GM06990 (cell line): ENCODE data around the gene PRR27.

Experiments
- DNase-seq: peaks from one replicate; pipeline ENCODE4 v3.0.0-alpha.2; 2011; ENCODE audit not compliant: insufficient read length; ENCODE audit errors: extremely low read depth
- H3K27me3 ChIP-seq: replicated peaks from 2 replicates; pipeline ENCODE4 v1.6.0; 2011; ENCODE audit warnings: low read length; ENCODE audit not compliant: control insufficient read depth, insufficient read depth
- H3K36me3 ChIP-seq: 2 replicates; pipeline ENCODE4 v1.5.1; 2011; ENCODE audit warnings: low read length; ENCODE audit not compliant: control insufficient read depth, insufficient read depth
- H3K4me3 ChIP-seq: replicated peaks from 2 replicates; pipeline ENCODE4 v1.5.1; 2011; ENCODE audit warnings: low read depth, mild to moderate bottlenecking, control low read depth, low read length
- CTCF ChIP-seq: IDR thresholded peaks from 2 replicates; pipeline ENCODE4 v1.5.1; 2011; ENCODE audit warnings: low read length, control low read depth, mild to moderate bottlenecking, inconsistent platforms; ENCODE audit not compliant: insufficient read depth, poor library complexity, severe bottlenecking

The PRR27 gene

GRCh38 chr4:70153937-70154336 lies at the start of gene PRR27:
TSS of gene PRR27 (plus strand) at chr4:70154237. CDS start at chr4:70154376, 139 bp downstream.
- no peak for DNase-seq
- TF ChIP-seq CTCF, result no peak
- no peaks in the 10 kb centered on the region for H3K27me3 ChIP-seq
- no peak within 1 kb of the TSS for H3K4me3 ChIP-seq
- no peaks in the 10 kb centered on the region for H3K36me3 ChIP-seq

GRCh38 chr4:70110917-70111316 lies 43.1 kb upstream of the PRR27 start:
- DNase-seq, result no peak

GRCh38 chr4:70113656-70114055 lies 40.4 kb upstream of the PRR27 start:
- Histone ChIP-seq H3K27me3 (no peaks in the 10 kb centered on the region), H3K36me3 (no peaks in the 10 kb centered on the region), H3K4me3 (no peak overlapping the region)
- TF ChIP-seq CTCF, result no peak
- no peak for DNase-seq

More at GRCh38 chr4:70110917-70111316, 43.1 kb upstream of the PRR27 start:
- no peak overlapping the region for H3K4me3 ChIP-seq
- H3K36me3 ChIP-seq, result no peaks in the 10 kb centered on the region
- no peak for TF ChIP-seq CTCF
- H3K27me3 ChIP-seq, result no peaks in the 10 kb centered on the region

GRCh38 chr4:70114096-70114495 lies 39.9 kb upstream of the PRR27 start:
- no peaks in the 10 kb centered on the region for H3K36me3 ChIP-seq
- no peak overlapping the region for H3K4me3 ChIP-seq
- TF ChIP-seq CTCF, result no peak
- DNase-seq, result no peak
- no peaks in the 10 kb centered on the region for H3K27me3 ChIP-seq

- Histone ChIP-seq H3K27me3 (no peaks in the 10 kb centered on the region), H3K36me3 (no peaks in the 10 kb centered on the region), H3K4me3 (no peak overlapping the region)
- DNase-seq, result no peak
- TF ChIP-seq CTCF, result no peak
Observed at GRCh38 chr4:70120323-70120722, 33.7 kb upstream of the PRR27 start.

- no peaks in the 10 kb centered on the region for H3K36me3 ChIP-seq
- H3K27me3 ChIP-seq, result no peaks in the 10 kb centered on the region
- TF ChIP-seq CTCF, result no peak
- DNase-seq, result no peak
- H3K4me3 ChIP-seq, result no peak overlapping the region
Observed at GRCh38 chr4:70133473-70133872, 20.6 kb upstream of the PRR27 start.
